Pancreas (tissue), 10 donors: ENCODE measurements around the gene SLC10A2. TPM values are rescaled to one million over a fixed set of nuclear protein-coding genes. Genes with fewer than 3 reads are reported as not detected.

ENCODE experiments used
- ATAC-seq, 4 donors: fragments of 200-7000 bp; cut with Tn5 transposase; one replicate each; pipeline versions ENCODE4 v1.8.0 to v1.9.1; 2020; ENCODE audit warnings: mild to moderate bottlenecking in 4 of 4, moderate library complexity in 4 of 4
- DNase-seq, 6 donors: peaks; one replicate each; pipeline ENCODE4 v3.0.0-alpha.2; 2020
- FAIRE-seq: peaks from 2 replicates; lab custom pipeline; 2012; peaks lifted over from hg19 to GRCh38; lab: Jason Lieb, UNC
- H3K27ac ChIP-seq, 4 donors: fragments of 200-600 bp; sonication (generic); 1 replicate in 3 of 4; 2 replicates in 1 of 4; pipeline versions ENCODE4 v1.5.0 to v1.8.0; 2020
- H3K27me3 ChIP-seq, 4 donors: fragments of 200-600 bp; one replicate each; pipeline ENCODE4 v1.8.0; 2021
- H3K36me3 ChIP-seq, 3 donors: fragments of 200-600 bp; sonication (generic) in 1 of 3; one replicate each; pipeline versions ENCODE4 v1.5.0 to v1.8.0; 2020 to 2021
- H3K4me1 ChIP-seq, 3 donors: fragments of 200-600 bp; one replicate each; pipeline ENCODE4 v1.8.0; 2021
- H3K4me3 ChIP-seq, 4 donors: fragments of 200-600 bp; sonication (generic) in 2 of 4; one replicate each; pipeline versions ENCODE4 v1.5.0 to v1.8.0; 2020 to 2021
- H3K9me3 ChIP-seq, 4 donors: fragments of 200-600 bp; one replicate each; pipeline ENCODE4 v1.8.0; 2021
- CTCF ChIP-seq, 4 donors: fragments of 200-600 bp; sonication (generic) in 3 of 4; IDR thresholded peaks; one replicate each; pipeline versions ENCODE4 v1.5.0 to v1.8.0; 2021; ENCODE audit warnings: antibody characterized with exemption in 4 of 4
- WGBS, 2 donors: extraction: QIAGEN DNeasy Blood & Tissue Kit; methylation state at CpG; one replicate each; pipeline ENCODE4 v1.1.7; 2013; 5-methylcytosine and 5-hydroxymethylcytosine counted together
- intact Hi-C, 3 donors: fragments of 100-400 bp; cut with DNase I; formaldehyde crosslinking; loops; one replicate each; pipeline versions ENCODE4 v1.11.1 to v1.14.2; 2022
- polyA plus RNA-seq, 2 donors: library from polyadenylated mRNA; stranded (reverse); fragments of 200-250 nt; gene quantifications; one replicate each; pipeline ENCODE4 v1.2.3, GENCODE V29; 2013
- total RNA-seq, 6 donors: library from RNA; stranded (reverse); fragmentation: NEBNext Ultra II Directional in 4 of 6; extraction: Animal tissue kit (Norgen Biotek cat#: 25700) in 4 of 6; gene quantifications; one replicate each; pipeline versions ENCODE4 v1.2.1 to v1.2.4, GENCODE V29; 2021 to 2023
- donor health status: healthy with polysubstance abuse.
- donor health status: DM: no; HTN: no; CAD: no; lungs with moderate emphysema.
- donor health status: DM: no; HTN: no; CAD: no.
- donor health status: control.
- donor health status: control.
- donor health status: Bipolar disorder and iron deficiency.
- donor health status: DM: yes; HTN: yes; CAD: no.
- donor health status: DM: no; HTN: no; CAD: no.
- donor health status: DM: no; HTN: no; CAD: no.
- donor health status: DM: yes; HTN: yes; CAD: no.

The SLC10A2 gene
- total and polyA plus RNA-seq, 8 donors, result not detected

GRCh38 chr13:103056008-103056407, 10.2 kb downstream of the SLC10A2 start:
- TF ChIP-seq CTCF (IDR thresholded peaks at IDR 0.05), result no peak
- 58 to 62% methylated on average over 2 of the region's 2 CpGs for WGBS, 2 donors
- intact Hi-C loops, result no loop called here
- Histone ChIP-seq H3K4me1 (no peaks in the 10 kb centered on the region), H3K36me3 (no peaks in the 10 kb centered on the region), H3K4me3 (no peak overlapping the region), H3K9me3 (no peaks in the 10 kb centered on the region), H3K27me3 (no peaks in the 10 kb centered on the region), H3K27ac (no peak overlapping the region)
- ATAC-seq (no peak), DNase-seq (no peak), FAIRE-seq (no peak)

GRCh38 chr13:103055166-103055565, 11.1 kb downstream of the SLC10A2 start:
- no peaks in the 10 kb centered on the region for H3K27me3 ChIP-seq
- intact Hi-C loops, result no loop called here
- no peaks in the 10 kb centered on the region for H3K9me3 ChIP-seq
- no peaks in the 10 kb centered on the region for H3K4me1 ChIP-seq
- H3K27ac ChIP-seq, result no peak overlapping the region
- ATAC-seq (no peak), DNase-seq (no peak), FAIRE-seq (no peak)
- no peaks in the 10 kb centered on the region for H3K36me3 ChIP-seq
- 27 to 45% methylated on average over 2 of the region's 2 CpGs for WGBS, 2 donors
- no peak overlapping the region for H3K4me3 ChIP-seq
- no peak for TF ChIP-seq CTCF (IDR thresholded peaks at IDR 0.05)

GRCh38 chr13:103046676-103047075, 19.5 kb downstream of the SLC10A2 start:
- FAIRE-seq, result no peak
- 48 to 68% methylated on average over 4 of the region's 4 CpGs for WGBS, 2 donors

GRCh38 chr13:103044056-103044455, 22.2 kb downstream of the SLC10A2 start:
- H3K4me1 ChIP-seq, result no peaks in the 10 kb centered on the region
- H3K27ac ChIP-seq, result no peak overlapping the region
- FAIRE-seq (no peak), DNase-seq (no peak), ATAC-seq (no peak)
- H3K4me3 ChIP-seq, result no peak overlapping the region
- intact Hi-C loops, result no loop called here
- TF ChIP-seq CTCF (IDR thresholded peaks at IDR 0.05), result no peak
- WGBS, 2 donors, result 62 to 72% methylated on average over 3 of the region's 3 CpGs
- peaks cover 0 to 4% (median 0%) of the 10 kb centered on the region in 4 donors for H3K27me3 ChIP-seq
- H3K36me3 ChIP-seq, result no peaks in the 10 kb centered on the region
- H3K9me3 ChIP-seq, result no peaks in the 10 kb centered on the region

More at GRCh38 chr13:103046676-103047075, 19.5 kb downstream of the SLC10A2 start:
- no peaks in the 10 kb centered on the region for H3K4me1 ChIP-seq
- no peaks in the 10 kb centered on the region for H3K9me3 ChIP-seq
- intact Hi-C loops, result no loop called here
- no peak for ATAC-seq
- no peak for TF ChIP-seq CTCF (IDR thresholded peaks at IDR 0.05)
- no peak overlapping the region for H3K4me3 ChIP-seq
- H3K27me3 ChIP-seq, result no peaks in the 10 kb centered on the region
- H3K27ac ChIP-seq, result no peak overlapping the region
- DNase-seq, result no peak
- H3K36me3 ChIP-seq, result no peaks in the 10 kb centered on the region

GRCh38 chr13:103040006-103040405, 26.2 kb downstream of the SLC10A2 start:
- H3K9me3 ChIP-seq, result no peaks in the 10 kb centered on the region
- H3K36me3 ChIP-seq, result no peaks in the 10 kb centered on the region
- TF ChIP-seq CTCF (IDR thresholded peaks at IDR 0.05), result no peak
- intact Hi-C loops, result no loop called here
- FAIRE-seq, result no peak
- WGBS, 2 donors, result 29 to 63% methylated on average over 1 of the region's 1 CpG
- H3K27me3 ChIP-seq, result peaks cover 0 to 4% (median 0%) of the 10 kb centered on the region in 4 donors
- no peaks in the 10 kb centered on the region for H3K4me1 ChIP-seq
- H3K4me3 ChIP-seq, result no peak overlapping the region
- ATAC-seq, result no peak
- no peak for DNase-seq
- H3K27ac ChIP-seq, result no peak overlapping the region
